OCI-LY7 (cell line): Measurements from ENCODE around the gene ANKRD27. TPM values are rescaled to one million over a fixed set of nuclear protein-coding genes. Genes with fewer than 3 reads are reported as not detected.

Experiments
- BruUV-seq: library from RNA; stranded (reverse); fragments of 400-500 nt; replicated peaks from 2 replicates; lab custom pipeline; 2021; lab: Mats Ljungman, UMichigan
- CTCF ChIA-PET: fragments of 300-600 bp; sonication (Branson Sonifier 250); formaldehyde crosslinking; loops from one replicate; lab custom pipeline; 2022; ENCODE audit warnings: antibody characterized with exemption; ENCODE audit not compliant: unreplicated experiment; lab: Charles Lee
- POLR2A ChIA-PET: fragments of 300-600 bp; sonication (Branson Sonifier 250); formaldehyde crosslinking; loops from one replicate; lab custom pipeline; 2022; ENCODE audit warnings: antibody characterized with exemption; lab: Charles Lee
- DNase-seq: peaks from one replicate; pipeline ENCODE4 v3.0.0-alpha.2; 2015; ENCODE audit warnings: low spot score
- H2AFZ ChIP-seq: fragments of 200-600 bp; sonication (generic), shearing (Covaris generic); 2 replicates; pipeline ENCODE4 v1.6.1; 2014; ENCODE audit warnings: mild to moderate bottlenecking, antibody characterized with exemption, low read length, moderate library complexity
- H3K27ac ChIP-seq: fragments of 200-600 bp; sonication (generic); 2 replicates; pipeline ENCODE4 v1.5.1; 2014; ENCODE audit warnings: mixed run types, low read depth, mild to moderate bottlenecking, moderate library complexity, low read length, inconsistent platforms; ENCODE audit not compliant: poor library complexity, severe bottlenecking
- H3K36me3 ChIP-seq: fragments of 200-600 bp; sonication (generic); 2 replicates; pipeline ENCODE4 v1.6.1; 2014; ENCODE audit warnings: mild to moderate bottlenecking, antibody characterized with exemption, low read length, moderate library complexity, mixed read lengths; ENCODE audit not compliant: insufficient read depth
- H3K4me1 ChIP-seq: fragments of 200-600 bp; sonication (generic); 2 replicates; pipeline ENCODE4 v1.5.1; 2014; ENCODE audit warnings: mild to moderate bottlenecking, low read length; ENCODE audit not compliant: insufficient read depth, poor library complexity, severe bottlenecking
- H3K4me2 ChIP-seq: fragments of 200-600 bp; sonication (generic); 2 replicates; pipeline ENCODE4 v1.6.1; 2014; ENCODE audit warnings: mild to moderate bottlenecking, low read length
- H3K4me3 ChIP-seq: fragments of 200-600 bp; sonication (generic); 2 replicates; pipeline ENCODE4 v1.5.1; 2014; ENCODE audit warnings: mild to moderate bottlenecking, low read depth, low read length; ENCODE audit not compliant: poor library complexity, severe bottlenecking
- H3K79me2 ChIP-seq: fragments of 200-600 bp; sonication (generic); 2 replicates; pipeline ENCODE4 v1.6.1; 2016; ENCODE audit warnings: low read depth, mild to moderate bottlenecking, low read length, moderate library complexity, mixed read lengths; ENCODE audit not compliant: insufficient read depth
- H3K9me2 ChIP-seq: fragments of 200-600 bp; sonication (generic); 2 replicates; pipeline ENCODE4 v1.6.1; 2016; ENCODE audit warnings: mild to moderate bottlenecking, low read length, mixed read lengths; ENCODE audit not compliant: insufficient read depth
- H3K9me3 ChIP-seq: fragments of 200-600 bp; sonication (generic); 2 replicates; pipeline ENCODE4 v1.6.1; 2014; ENCODE audit warnings: mild to moderate bottlenecking, mixed run types, low read length, mixed read lengths
- H4K20me1 ChIP-seq: fragments of 200-600 bp; sonication (generic); 2 replicates; pipeline ENCODE4 v1.6.1; 2014; ENCODE audit warnings: mild to moderate bottlenecking, antibody characterized with exemption, low read length, moderate library complexity, mixed read lengths; ENCODE audit not compliant: insufficient read depth
- EZH2phosphoT487 ChIP-seq: fragments of 200-600 bp; sonication (generic); IDR thresholded peaks from 2 replicates; pipeline ENCODE4 v1.6.1; 2018; ENCODE audit warnings: low read depth, borderline replicate concordance, mild to moderate bottlenecking, mixed run types, antibody characterized with exemption, low read length, moderate library complexity, mixed read lengths
- intact Hi-C: fragments of 100-400 bp; cut with micrococcal nuclease; formaldehyde crosslinking; loops from one replicate; pipeline ENCODE4 v1.10.0; 2022; ENCODE audit not compliant: unreplicated experiment
- total RNA-seq, 2 experiments: library from RNA; depleted of rRNA in 1 of 2; stranded (reverse); fragments of >200 nt in 1 of 2; shearing (Covaris generic) in 1 of 2; gene quantifications; 2 replicates each; pipeline ENCODE4 v1.2.3, GENCODE V29; 2014 to 2022
- TF ChIP-seq, protein P1 (sequence below): fragments of 200-600 bp; sonication (generic); conservative IDR thresholded peaks from 2 replicates; pipeline ENCODE4 v1.5.1; 2014; ENCODE audit warnings: mild to moderate bottlenecking, antibody characterized with exemption, low read length, moderate library complexity, mixed read lengths

Gene ANKRD27
- total RNA-seq, 2 experiments from 2014 or later, result 43.0 to 58.5 TPM

DNA sequence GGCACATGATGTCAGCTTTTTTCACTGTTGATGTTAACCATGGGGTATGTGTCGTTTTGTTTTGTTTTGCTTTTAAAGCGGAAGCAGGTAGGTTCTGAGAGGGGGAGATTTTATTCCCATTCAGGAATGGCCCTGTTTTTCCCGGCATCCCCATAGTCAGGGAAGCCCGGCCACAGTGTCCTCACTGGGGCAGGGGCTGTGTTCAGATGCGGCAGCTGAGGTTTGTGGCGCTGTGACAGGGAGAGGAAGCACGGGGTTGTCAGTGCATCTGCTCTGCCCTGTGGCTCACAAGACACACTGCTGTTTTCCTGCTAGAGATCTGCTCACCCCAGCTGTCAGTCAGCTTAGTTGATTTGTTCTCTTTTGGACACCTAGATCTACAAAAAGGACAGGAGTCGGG lies 27.6 kb downstream of the ANKRD27 start:
- H3K36me3 ChIP-seq, result peaks cover 50% of the 10 kb centered on the region
- H2AFZ ChIP-seq, result no peak overlapping the region
- ChIA-PET CTCF (no interaction called here), POLR2A (no interaction called here)
- H3K9me3 ChIP-seq, result no peaks in the 10 kb centered on the region
- H4K20me1 ChIP-seq, result no peaks in the 10 kb centered on the region
- H3K27ac ChIP-seq, result no peak overlapping the region
- BruUV-seq, result no TSS peak
- DNase-seq, result no peak
- H3K9me2 ChIP-seq, result no peaks in the 10 kb centered on the region
- intact Hi-C loops, result no loop called here
- H3K4me1 ChIP-seq, result no peaks in the 10 kb centered on the region
- TF ChIP-seq EZH2phosphoT487, result no peak
- TF ChIP-seq, protein P1, sequence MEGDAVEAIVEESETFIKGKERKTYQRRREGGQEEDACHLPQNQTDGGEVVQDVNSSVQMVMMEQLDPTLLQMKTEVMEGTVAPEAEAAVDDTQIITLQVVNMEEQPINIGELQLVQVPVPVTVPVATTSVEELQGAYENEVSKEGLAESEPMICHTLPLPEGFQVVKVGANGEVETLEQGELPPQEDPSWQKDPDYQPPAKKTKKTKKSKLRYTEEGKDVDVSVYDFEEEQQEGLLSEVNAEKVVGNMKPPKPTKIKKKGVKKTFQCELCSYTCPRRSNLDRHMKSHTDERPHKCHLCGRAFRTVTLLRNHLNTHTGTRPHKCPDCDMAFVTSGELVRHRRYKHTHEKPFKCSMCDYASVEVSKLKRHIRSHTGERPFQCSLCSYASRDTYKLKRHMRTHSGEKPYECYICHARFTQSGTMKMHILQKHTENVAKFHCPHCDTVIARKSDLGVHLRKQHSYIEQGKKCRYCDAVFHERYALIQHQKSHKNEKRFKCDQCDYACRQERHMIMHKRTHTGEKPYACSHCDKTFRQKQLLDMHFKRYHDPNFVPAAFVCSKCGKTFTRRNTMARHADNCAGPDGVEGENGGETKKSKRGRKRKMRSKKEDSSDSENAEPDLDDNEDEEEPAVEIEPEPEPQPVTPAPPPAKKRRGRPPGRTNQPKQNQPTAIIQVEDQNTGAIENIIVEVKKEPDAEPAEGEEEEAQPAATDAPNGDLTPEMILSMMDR, result no peak
- H3K4me2 ChIP-seq, result no peak overlapping the region
- no peaks in the 10 kb centered on the region for H3K79me2 ChIP-seq
- no peak overlapping the region for H3K4me3 ChIP-seq

DNA sequence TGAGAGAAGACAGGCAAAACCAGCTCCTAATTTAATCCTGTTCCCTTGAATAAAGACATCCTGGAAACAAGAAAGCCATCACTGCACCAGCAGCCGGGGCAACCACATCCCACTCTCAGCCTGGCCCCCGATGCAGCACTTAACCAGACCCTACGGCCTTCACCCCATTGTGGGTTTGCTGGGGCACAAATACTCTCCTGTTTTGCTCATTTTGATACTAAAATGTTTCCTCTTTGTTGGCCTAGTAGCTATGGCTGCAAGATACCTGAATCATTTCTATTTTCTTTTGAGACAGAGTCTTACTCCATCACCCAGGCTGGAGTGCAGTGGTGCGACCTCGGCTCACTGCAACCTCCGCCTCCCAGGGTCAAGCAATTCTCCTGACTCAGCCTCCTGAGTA lies 28.4 kb downstream of the ANKRD27 start:
- Histone ChIP-seq H3K79me2 (no peaks in the 10 kb centered on the region), H3K9me3 (no peaks in the 10 kb centered on the region), H3K4me1 (no peaks in the 10 kb centered on the region), H2AFZ (no peak overlapping the region), H3K36me3 (peaks cover 58% of the 10 kb centered on the region), H3K4me3 (no peak overlapping the region), H3K9me2 (no peaks in the 10 kb centered on the region), H3K27ac (no peak overlapping the region), H4K20me1 (no peaks in the 10 kb centered on the region), H3K4me2 (no peak overlapping the region)
- no peak for DNase-seq
- CTCF ChIA-PET, result interaction anchor here (0.6 kb wide), 1 partner anchor 1235 kb away, joined by 3 read pairs; no protein-coding TSS in a partner anchor
- POLR2A ChIA-PET, result interaction anchor here (0.7 kb wide), 1 partner anchor 171 kb away, joined by 3 read pairs; no protein-coding TSS in a partner anchor
- no peak for TF ChIP-seq EZH2phosphoT487
- TF ChIP-seq, protein P1, result no peak
- intact Hi-C loops, result no loop called here
- BruUV-seq, result no TSS peak

DNA sequence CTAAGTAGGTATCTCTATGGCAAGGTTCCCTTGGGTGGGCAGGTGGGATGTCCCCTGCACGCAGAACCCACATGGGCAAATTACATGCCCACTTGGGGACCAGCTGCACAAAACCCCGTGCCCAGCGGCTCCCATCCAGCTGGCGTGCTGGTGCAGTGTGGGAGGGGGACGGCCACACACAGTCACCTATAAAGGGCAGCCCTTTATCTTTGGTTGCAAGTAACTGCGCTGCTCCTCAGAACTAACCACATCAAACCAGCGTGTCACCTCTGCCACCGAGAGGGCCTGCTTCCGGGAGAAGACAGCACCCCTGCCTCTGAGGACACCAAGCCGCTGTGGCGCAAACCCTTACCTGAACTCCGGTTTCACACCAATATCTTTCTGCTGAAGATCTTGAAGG lies 32.2 kb downstream of the ANKRD27 start:
- no peaks in the 10 kb centered on the region for H3K9me2 ChIP-seq

More for the DNA sequence above, 32.2 kb downstream of the ANKRD27 start:
- H3K27ac ChIP-seq, result no peak overlapping the region
- intact Hi-C loops, result no loop called here
- TF ChIP-seq, protein P1, result no peak
- no peak for TF ChIP-seq EZH2phosphoT487
- H3K4me2 ChIP-seq, result no peak overlapping the region
- H3K4me1 ChIP-seq, result no peaks in the 10 kb centered on the region
- H3K36me3 ChIP-seq, result peaks cover 76% of the 10 kb centered on the region
- H3K9me3 ChIP-seq, result no peaks in the 10 kb centered on the region
- H2AFZ ChIP-seq, result no peak overlapping the region
- ChIA-PET CTCF (no interaction called here), POLR2A (no interaction called here)
- H4K20me1 ChIP-seq, result no peaks in the 10 kb centered on the region
- H3K79me2 ChIP-seq, result no peaks in the 10 kb centered on the region
- no TSS peak for BruUV-seq
- DNase-seq, result no peak
- no peak overlapping the region for H3K4me3 ChIP-seq
